Aorta (tissue), 5 donors: Measurements from ENCODE around the gene BANF1. TPM values are rescaled to one million over a fixed set of nuclear protein-coding genes. Genes with fewer than 3 reads are reported as not detected.

Experiments
- ATAC-seq: fragments of 200-7000 bp; cut with Tn5 transposase; one replicate; pipeline ENCODE4 v1.9.1; 2022; ENCODE audit warnings: moderate library complexity; ENCODE audit not compliant: low FRiP score
- DNase-seq, 2 donors: peaks; one replicate each; pipeline ENCODE4 v3.0.0-alpha.2; 2020
- H3K27ac ChIP-seq, 2 donors: one replicate each; pipeline ENCODE4 v1.5.1; 2013; ENCODE audit warnings: low read length in 2 of 2, mild to moderate bottlenecking in 2 of 2, moderate library complexity in 2 of 2, control low read depth in 1 of 2, inconsistent platforms in 1 of 2, low read depth in 1 of 2
- H3K27me3 ChIP-seq, 2 donors: one replicate each; pipeline ENCODE4 v1.6.1; 2013; ENCODE audit warnings: control low read depth in 1 of 2, low read length in 1 of 2, mild to moderate bottlenecking in 1 of 2, moderate library complexity in 1 of 2; ENCODE audit not compliant: insufficient read depth in 2 of 2, control insufficient read depth in 1 of 2
- H3K36me3 ChIP-seq, 2 donors: one replicate each; pipeline ENCODE4 v1.6.1; 2013; ENCODE audit warnings: control low read depth in 1 of 2, low read length in 1 of 2, mild to moderate bottlenecking in 1 of 2; ENCODE audit not compliant: insufficient read depth in 2 of 2, control insufficient read depth in 1 of 2
- H3K4me1 ChIP-seq, 2 donors: one replicate each; pipeline ENCODE4 v1.6.1; 2013; ENCODE audit warnings: low read length in 2 of 2, control low read depth in 1 of 2, mild to moderate bottlenecking in 1 of 2, moderate library complexity in 1 of 2; ENCODE audit not compliant: insufficient read depth in 2 of 2, control insufficient read depth in 1 of 2
- H3K4me3 ChIP-seq, 2 donors: one replicate each; pipeline ENCODE4 v1.5.1; 2013; ENCODE audit warnings: low read length in 2 of 2, control low read depth in 1 of 2, mild to moderate bottlenecking in 1 of 2
- H3K9me3 ChIP-seq: one replicate; pipeline ENCODE4 v1.6.1; 2013; ENCODE audit warnings: mild to moderate bottlenecking, low read length; ENCODE audit not compliant: control insufficient read depth
- WGBS, 2 donors: extraction: QIAGEN DNeasy Blood & Tissue Kit; methylation state at CpG; one replicate each; pipeline ENCODE4 v1.1.7; 2013; 5-methylcytosine and 5-hydroxymethylcytosine counted together
- intact Hi-C, 2 donors: fragments of 100-400 bp; cut with DNase I; formaldehyde crosslinking; loops; one replicate each; pipeline versions ENCODE4 v1.14.2 to v1.15.0; 2022
- polyA plus RNA-seq, 2 donors: library from polyadenylated mRNA; stranded (reverse); fragments of 200-250 nt; gene quantifications; one replicate each; pipeline ENCODE4 v1.2.3, GENCODE V29; 2013
- total RNA-seq, 2 donors: library from RNA; stranded (reverse); fragmentation: NEBNext Ultra II Directional; extraction: Animal tissue kit (Norgen Biotek cat#: 25700); gene quantifications; one replicate each; pipeline ENCODE4 v1.2.1, GENCODE V29; 2021
- donor health status: healthy with polysubstance abuse.
- donor health status: Bipolar disorder and iron deficiency.
- donor health status: DM: no; HTN: no; CAD: no.
- donor health status: DM: no; HTN: no; CAD: no.
- donor health status: DM: yes; HTN: yes; CAD: no.

The BANF1 gene
- total and polyA plus RNA-seq, 4 donors: 136 to 187 (median 150) TPM

GRCh38 chr11:66012371-66012945 is 10.2 kb downstream of the BANF1 start:
- no peak for DNase-seq
- no peaks in the 10 kb centered on the region for H3K9me3 ChIP-seq
- H3K4me3 ChIP-seq: no peak overlapping the region
- peak overlapping the region; percentile 57 to 59 for H3K27ac ChIP-seq
- intact Hi-C loops: no loop called here
- no peaks in the 10 kb centered on the region for H3K36me3 ChIP-seq
- WGBS, 2 donors: 72 to 79% methylated on average over 11 to 12 of the region's 12 CpGs
- no peaks in the 10 kb centered on the region for H3K4me1 ChIP-seq
- no peaks in the 10 kb centered on the region for H3K27me3 ChIP-seq
- ATAC-seq: no peak

GRCh38 chr11:66012946-66013761 is 10.9 kb downstream of the BANF1 start:
- no peaks in the 10 kb centered on the region for H3K36me3 ChIP-seq
- no peaks in the 10 kb centered on the region for H3K4me1 ChIP-seq
- peak overlapping the region; percentile 48 to 57 for H3K27ac ChIP-seq
- H3K4me3 ChIP-seq: no peak overlapping the region
- 65 to 66% methylated on average over 12 of the region's 12 CpGs for WGBS, 2 donors
- no peak for ATAC-seq
- no peaks in the 10 kb centered on the region for H3K9me3 ChIP-seq
- H3K27me3 ChIP-seq: no peaks in the 10 kb centered on the region
- intact Hi-C loops: no loop called here
- peak in 1 of 2 donors; percentile 66 for DNase-seq

GRCh38 chr11:66013762-66014100 is 11.4 kb downstream of the BANF1 start:
- DNase-seq (no peak), ATAC-seq (no peak)
- Histone ChIP-seq H3K4me3 (no peak overlapping the region), H3K9me3 (no peaks in the 10 kb centered on the region), H3K27me3 (no peaks in the 10 kb centered on the region), H3K27ac (peak overlapping the region in 1 of 2 donors; percentile 48), H3K36me3 (no peaks in the 10 kb centered on the region), H3K4me1 (no peaks in the 10 kb centered on the region)
- intact Hi-C loops: no loop called here
- 87% methylated on average over 7 of the region's 7 CpGs for WGBS, 2 donors

GRCh38 chr11:66014804-66015453 is 12.6 kb downstream of the BANF1 start:
- WGBS, 2 donors: 27 to 31% methylated on average over 6 of the region's 6 CpGs
- Histone ChIP-seq H3K36me3 (no peaks in the 10 kb centered on the region), H3K27me3 (no peaks in the 10 kb centered on the region), H3K9me3 (no peaks in the 10 kb centered on the region), H3K4me1 (no peaks in the 10 kb centered on the region), H3K4me3 (no peak overlapping the region), H3K27ac (peak overlapping the region; percentile 48 to 93)
- no peak for DNase-seq
- ATAC-seq: peak; percentile 37
- intact Hi-C loops: no loop called here

- Histone ChIP-seq H3K9me3 (no peaks in the 10 kb centered on the region), H3K27me3 (no peaks in the 10 kb centered on the region), H3K36me3 (no peaks in the 10 kb centered on the region), H3K4me3 (no peak overlapping the region), H3K4me1 (no peaks in the 10 kb centered on the region), H3K27ac (peak overlapping the region; percentile 88 to 93)
- ATAC-seq (peak; percentile 76), DNase-seq (peak; percentile 93 to 96)
- intact Hi-C loops: no loop called here
- WGBS, 2 donors: 2 to 6% methylated on average over 7 of the region's 7 CpGs
Observed at GRCh38 chr11:66015454-66015881, 13.2 kb downstream of the BANF1 start.

- ATAC-seq (peak; percentile 28), DNase-seq (peak; percentile 79 to 84)
- WGBS, 2 donors: 35 to 36% methylated on average over 18 of the region's 18 CpGs
- Histone ChIP-seq H3K27me3 (no peaks in the 10 kb centered on the region), H3K4me3 (no peak overlapping the region), H3K4me1 (no peaks in the 10 kb centered on the region), H3K9me3 (no peaks in the 10 kb centered on the region), H3K36me3 (no peaks in the 10 kb centered on the region), H3K27ac (peak overlapping the region; percentile 88 to 93)
- intact Hi-C loops: no loop called here
Observed at GRCh38 chr11:66015936-66016792, 13.9 kb downstream of the BANF1 start.

GRCh38 chr11:66016793-66017177 is 14.5 kb downstream of the BANF1 start:
- no peaks in the 10 kb centered on the region for H3K36me3 ChIP-seq
- H3K9me3 ChIP-seq: no peaks in the 10 kb centered on the region
- 49 to 54% methylated on average over 10 of the region's 10 CpGs for WGBS, 2 donors
- H3K27me3 ChIP-seq: no peaks in the 10 kb centered on the region
- DNase-seq: no peak
- intact Hi-C loops: no loop called here
- H3K4me3 ChIP-seq: no peak overlapping the region
- ATAC-seq: no peak
- H3K4me1 ChIP-seq: no peaks in the 10 kb centered on the region
- peak overlapping the region; percentile 8 to 62 for H3K27ac ChIP-seq

- no peaks in the 10 kb centered on the region for H3K9me3 ChIP-seq
- 88 to 90% methylated on average over 4 of the region's 4 CpGs for WGBS, 2 donors
- peak overlapping the region in 1 of 2 donors; percentile 23 for H3K27ac ChIP-seq
- H3K36me3 ChIP-seq: no peaks in the 10 kb centered on the region
- ATAC-seq (no peak), DNase-seq (no peak)
- no peaks in the 10 kb centered on the region for H3K4me1 ChIP-seq
- no peaks in the 10 kb centered on the region for H3K27me3 ChIP-seq
- H3K4me3 ChIP-seq: no peak overlapping the region
- intact Hi-C loops: no loop called here
Observed at GRCh38 chr11:66017321-66017720, 15.0 kb downstream of the BANF1 start.
